GM19351 (cell line): ENCODE data around the gene TMPRSS9.
"Not testable (repeated sequence)": the region's sequence is repeated elsewhere in the genome, so short reads cannot be mapped to it uniquely, and the experiment has no call there.

ENCODE experiments used
- ATAC-seq: cut with Tn5 transposase; IDR thresholded peaks from one replicate; pipeline ENCODE4 v1.9.1; 2021; ENCODE audit warnings: mild to moderate bottlenecking, moderate library complexity; ENCODE audit not compliant: unreplicated experiment

Gene TMPRSS9

DNA sequence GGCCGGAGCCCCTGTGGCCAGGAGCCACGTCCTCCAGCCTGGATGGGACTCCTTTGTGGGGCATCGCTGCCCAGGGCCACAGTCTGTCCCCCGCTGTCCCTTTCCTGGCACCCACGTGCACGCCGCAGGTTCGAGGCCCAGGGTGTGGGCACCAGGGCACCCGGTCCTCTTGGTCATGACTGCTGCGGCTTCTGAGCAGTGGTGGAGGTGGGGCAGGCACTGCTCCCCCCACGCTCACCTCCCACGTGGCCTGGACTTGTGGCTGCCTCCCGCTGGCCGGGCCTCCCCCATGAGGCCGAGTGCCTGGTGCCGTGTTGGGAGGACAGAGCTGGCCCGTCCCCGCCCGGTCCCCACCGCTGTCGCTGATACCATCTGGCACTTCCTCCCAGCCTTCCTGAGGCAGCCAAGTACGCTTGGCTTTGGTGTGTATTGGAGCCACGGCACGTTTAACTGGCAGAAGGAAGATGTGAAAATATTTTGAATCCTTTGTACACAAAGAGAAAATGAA lies 18.8 kb upstream of the TMPRSS9 start:
- ATAC-seq: no peak

DNA sequence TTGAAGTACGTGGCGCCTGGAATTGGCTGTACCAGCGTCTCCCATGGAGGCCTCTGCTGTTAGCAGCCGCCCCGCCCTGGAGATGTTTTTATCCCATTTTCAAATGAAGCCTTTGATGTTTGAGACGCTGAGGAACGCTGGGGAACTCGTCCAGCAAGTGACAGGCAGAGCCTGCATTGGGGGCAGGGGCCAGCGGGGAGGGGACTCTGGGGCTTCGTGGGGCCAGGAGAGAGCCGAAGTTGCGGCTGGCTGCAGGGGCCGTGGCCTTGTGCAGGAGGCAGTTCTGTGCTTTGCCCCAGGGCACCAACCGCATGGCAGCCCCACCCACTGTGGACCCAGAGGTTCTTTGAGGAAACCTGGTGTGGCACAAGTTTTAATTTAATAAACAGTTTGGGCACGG lies 18.1 kb upstream of the TMPRSS9 start:
- ATAC-seq: no peak

DNA sequence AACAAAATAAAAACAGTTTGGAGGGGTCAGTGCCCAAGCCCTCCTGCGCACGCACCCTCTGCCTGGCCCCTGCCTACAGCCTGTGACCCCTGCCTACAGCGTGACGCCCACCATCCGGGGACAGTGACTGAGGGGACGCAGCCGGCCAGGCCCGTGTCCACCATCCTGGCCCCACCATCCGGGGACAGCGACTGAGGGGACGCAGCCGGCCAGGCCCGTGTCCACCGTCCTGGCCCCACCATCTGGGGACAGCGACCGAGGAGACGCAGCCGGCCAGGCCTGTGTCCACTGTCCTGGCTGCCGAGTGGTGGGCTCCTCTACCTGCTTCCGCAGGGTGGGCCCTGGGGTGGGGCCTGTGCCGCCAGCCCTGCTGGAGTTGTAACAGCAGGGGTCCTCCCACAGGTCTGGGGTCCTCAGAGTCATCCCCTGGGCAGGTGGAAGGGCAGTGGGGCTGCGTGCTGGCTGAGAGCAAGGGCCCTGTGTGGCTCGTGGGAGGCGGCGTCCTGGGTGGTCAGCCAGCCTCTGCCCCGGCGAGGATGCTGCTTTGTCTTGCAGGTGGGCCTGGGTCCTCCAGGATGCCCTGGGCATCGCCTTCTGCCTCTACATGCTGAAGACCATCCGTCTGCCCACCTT lies 17.3 kb upstream of the TMPRSS9 start:
- ATAC-seq: no peak

DNA sequence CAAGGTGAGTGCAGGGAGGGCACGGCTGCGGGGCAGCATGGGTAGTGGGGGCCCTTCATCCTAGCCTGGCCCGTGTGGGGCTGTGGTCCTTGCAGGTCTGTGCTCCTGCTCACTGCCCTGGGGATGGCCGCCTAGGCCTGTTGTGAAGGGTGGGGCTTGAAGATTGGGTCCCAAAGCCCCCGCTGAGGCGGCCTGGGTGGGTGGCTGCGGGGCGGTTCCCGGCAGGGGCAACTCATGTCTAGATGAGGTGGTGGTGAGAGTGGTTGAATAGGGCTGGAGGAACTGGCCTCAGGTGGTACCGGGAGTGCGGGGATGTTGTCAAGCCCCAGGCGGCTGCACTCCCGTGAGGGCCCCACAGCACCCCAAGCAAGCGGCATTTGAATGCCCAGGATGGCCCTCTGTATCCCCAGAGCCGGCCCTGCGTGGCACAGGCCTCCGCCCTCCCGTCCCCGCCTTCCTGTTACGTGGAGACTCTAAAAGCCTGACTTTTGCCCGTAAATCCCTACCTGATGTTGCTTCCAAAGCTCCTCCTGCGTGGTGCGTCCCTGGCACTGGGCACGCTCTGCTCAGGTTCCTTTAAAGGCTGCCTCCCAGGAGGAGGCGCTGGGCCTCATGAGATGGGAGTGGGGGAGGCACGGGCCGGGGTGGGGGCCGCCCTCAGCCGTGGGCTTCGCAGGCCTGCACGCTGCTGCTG lies 16.6 kb upstream of the TMPRSS9 start:
- no peak for ATAC-seq

DNA sequence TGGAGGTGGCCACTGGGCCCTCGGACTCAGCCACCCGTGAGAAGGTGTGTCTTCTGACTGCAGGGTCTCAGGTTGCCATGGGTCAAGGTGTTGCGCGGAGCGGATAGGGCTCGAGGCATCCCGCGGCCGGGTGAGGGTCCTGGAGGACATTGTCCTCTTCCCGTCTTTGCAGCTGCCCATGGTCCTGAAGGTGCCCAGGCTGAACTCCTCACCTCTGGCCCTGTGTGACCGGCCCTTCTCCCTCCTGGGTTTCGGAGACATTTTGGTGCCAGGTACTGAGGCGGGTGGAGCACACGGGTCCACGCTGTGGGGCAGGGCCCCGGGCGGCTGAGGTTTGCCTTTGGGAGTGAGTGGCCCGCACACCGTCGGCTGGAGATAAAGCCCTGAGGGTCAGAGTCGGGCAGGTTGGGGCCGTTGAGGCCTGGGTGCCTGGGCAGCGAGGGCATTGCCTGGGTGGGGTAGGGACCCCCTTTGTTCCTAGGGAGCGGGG lies 15.6 kb upstream of the TMPRSS9 start:
- ATAC-seq: no peak

DNA sequence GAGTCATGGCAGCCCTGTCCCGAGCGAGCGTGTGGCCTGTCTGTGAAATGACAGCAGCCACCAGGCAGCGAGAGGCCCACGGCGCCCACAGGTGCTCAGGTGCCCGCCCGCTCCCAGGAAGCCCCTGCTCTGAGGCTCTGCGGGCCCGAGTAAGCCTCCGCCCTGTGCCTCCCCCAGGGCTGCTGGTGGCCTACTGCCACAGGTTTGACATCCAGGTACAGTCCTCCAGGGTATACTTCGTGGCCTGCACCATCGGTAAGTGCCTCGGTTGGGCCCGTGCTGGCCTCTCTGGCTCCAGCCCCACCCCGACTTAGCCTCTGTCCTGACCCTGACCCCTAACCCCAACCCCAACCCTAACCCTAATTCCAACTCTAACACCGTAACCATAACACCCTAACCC lies 15.0 kb upstream of the TMPRSS9 start:
- ATAC-seq: no peak

DNA sequence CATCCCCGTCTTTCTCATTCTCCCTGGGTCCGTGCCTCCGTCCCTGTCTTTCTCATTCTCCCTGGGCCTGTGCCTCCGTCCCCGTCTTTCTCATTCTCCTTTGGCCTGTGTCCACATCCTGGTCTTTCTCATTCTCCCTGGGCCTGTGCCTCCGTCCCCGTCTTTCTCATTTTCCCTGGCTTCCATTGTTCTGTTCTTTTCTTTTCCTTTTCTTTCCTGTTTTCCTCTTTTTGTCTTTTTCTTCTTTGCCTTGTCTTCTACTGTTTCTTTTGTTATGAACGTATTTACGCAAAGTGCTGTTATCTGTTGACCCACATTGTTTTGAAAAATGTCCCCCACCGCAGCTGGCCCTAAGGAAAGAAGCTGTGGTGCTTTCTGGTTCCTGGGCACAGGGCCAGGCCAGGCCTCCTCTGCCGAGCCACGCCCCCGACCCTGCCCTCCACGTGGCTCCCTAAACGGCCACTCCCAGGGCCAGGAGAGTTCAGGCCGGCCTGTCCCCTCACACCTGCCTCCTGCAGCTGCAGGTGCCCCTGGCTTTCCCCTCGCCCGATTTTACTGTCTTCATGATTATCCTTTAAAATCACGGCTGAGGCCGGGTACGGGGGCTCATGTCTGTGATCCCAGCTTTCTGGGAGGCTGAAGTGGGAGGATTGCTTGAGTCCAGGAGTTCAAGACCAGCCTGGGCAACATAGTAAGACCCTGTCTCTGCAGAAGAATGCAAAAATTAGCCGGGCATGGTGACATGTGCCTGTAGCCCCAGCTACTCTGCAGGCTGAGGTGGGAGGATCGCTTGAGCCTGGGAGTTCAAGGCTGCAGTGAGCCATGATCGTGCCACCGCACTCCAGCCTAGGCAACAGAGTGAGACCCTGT lies 14.0 kb upstream of the TMPRSS9 start:
- ATAC-seq: no peak

DNA sequence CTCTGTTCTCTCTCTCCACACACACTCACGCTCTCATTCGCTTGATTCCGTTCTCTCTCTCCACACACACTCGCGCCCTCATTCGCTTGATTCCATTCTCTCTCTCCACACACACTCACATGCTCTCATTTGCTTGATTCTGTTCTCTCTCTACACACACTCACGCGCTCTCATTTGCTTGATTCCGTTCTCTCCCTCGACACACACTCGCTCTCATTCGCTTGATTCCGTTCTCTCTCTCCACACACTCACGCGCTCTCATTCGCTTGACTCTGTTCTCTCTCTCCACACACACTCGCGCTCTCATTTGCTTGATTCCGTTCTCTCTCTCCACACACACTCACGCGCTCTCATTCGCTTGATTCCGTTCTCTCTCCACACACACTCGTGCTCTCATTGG lies 10.2 kb upstream of the TMPRSS9 start:
- not testable (repeated sequence) for ATAC-seq

DNA sequence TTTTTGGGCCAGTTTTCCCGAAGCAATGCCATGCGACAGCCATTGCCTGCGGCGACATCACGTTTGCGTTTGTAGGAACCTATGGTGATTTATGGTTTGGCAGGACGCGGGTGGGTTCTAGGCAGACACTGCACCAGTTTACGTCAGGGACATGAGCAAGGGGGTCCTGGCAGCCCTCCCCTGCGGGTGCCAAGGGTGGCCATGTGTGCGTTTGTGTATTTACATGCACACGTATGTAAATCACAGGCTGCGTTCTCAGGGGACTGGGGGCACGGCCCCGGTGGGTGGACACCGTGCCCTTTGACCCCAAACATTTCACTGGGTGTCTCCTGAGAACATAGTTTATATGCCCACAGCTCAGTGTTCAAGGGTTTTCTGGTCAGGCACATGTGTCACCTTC lies 9.4 kb upstream of the TMPRSS9 start:
- ATAC-seq: no peak

DNA sequence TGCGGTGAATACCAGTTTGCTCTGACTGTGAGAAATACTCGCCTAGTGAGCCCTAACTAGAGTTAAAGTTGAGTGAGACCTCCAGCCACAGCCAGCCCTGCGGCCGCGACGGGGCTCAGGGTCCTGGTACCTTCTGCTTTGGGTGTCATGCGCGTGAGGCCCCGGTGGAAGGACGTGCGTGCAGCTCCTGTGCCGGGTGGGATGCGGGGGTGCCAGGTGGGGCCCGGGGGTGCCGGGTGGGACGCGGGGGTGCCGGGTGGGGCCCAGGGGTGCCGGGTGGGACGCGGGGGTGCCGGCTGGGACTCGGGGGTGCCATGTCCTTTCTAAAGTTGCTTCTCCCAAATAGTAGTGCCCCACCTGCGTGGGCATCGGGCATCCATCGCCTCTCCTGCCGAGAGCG lies 8.5 kb upstream of the TMPRSS9 start:
- no peak for ATAC-seq

DNA sequence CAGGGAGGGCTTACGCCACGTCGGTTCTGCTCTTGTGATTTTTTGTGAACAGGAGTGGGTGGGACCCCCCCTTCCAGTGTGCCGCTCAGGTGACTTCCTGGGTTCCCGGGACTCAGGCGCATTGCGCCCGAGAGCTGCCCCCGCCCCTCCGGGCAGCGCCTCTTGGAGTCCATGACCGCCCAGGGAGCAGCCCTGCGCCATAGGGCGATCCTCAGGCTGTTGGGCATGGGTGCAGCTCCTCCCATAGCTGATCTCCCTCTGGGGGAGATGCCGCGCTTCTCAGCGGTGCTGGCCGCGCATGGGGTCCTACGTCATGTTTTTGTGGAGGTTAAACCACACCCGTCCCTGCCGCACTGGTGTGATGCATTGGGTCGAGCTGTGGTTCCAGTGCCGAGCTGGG lies 7.9 kb upstream of the TMPRSS9 start:
- no peak for ATAC-seq

DNA sequence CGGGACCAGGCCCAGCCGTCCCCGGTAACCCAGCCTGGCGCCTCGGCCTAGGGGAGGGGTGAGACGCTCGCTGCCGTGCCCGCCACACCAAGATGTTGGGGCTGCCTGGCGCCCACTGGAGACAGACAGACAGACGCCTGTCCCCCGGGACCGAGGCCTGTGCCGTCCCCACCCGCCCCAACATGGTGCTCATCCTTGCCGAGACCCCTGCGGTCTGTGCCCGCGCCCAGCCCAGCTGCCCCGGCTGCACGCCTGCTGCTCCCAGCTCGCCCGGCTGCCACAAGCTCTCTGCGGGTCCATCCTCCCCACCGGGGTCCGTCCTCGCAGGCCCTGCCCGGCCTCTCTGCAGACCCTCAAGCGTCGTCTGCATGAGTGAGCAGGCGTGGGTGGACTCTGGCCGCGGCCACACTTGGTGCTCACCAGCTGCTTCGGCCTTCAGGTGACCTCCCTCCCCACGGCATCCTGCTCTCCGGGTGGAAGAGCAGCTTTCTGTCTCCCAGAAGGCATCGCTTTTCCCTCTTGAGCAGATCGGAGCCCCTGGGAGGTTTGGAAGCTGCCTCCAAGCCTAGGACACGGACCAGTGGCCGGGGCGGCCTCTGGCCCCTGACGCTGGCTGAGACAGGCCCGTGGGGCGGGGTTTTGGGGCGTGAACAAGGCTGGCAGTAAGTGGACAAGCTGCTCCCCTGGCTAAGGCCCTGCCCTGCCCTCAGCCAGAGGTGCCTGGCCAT lies 6.7 kb upstream of the TMPRSS9 start:
- no peak for ATAC-seq

DNA sequence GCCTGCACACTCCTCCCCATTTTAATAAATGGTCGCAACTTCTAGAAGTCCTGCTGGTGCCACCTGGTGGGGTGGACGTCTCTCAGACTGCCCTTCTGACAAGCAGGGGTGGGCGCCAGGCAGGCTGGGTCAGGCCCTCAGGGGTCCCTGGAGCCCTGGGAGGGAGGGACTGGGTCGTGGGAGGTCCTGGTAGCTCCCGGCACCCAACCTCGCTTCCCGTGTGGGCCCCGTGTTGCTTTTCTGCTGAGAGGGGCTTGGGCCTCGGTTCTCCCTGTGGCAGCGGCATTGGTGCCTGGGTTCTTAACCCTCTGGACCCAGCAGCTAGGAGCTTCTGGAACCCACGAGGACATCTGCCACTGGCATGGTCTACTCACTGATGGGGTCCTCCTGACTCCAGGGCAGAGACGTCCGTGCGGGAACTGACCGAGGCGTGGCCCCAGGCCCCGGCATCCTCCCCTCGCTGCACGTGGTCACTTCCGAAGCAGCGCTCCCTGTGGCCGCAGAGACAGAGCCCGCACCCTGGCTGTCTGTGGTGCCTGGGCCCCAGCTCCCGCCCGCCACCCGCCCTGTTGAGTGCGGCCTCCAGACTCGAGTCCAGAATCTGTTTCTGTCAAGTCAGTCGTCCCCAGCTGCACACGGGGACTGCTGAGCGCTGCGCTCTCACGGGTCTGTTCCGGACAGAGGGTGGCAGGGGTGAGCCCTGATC lies 6.0 kb upstream of the TMPRSS9 start:
- no peak for ATAC-seq

DNA sequence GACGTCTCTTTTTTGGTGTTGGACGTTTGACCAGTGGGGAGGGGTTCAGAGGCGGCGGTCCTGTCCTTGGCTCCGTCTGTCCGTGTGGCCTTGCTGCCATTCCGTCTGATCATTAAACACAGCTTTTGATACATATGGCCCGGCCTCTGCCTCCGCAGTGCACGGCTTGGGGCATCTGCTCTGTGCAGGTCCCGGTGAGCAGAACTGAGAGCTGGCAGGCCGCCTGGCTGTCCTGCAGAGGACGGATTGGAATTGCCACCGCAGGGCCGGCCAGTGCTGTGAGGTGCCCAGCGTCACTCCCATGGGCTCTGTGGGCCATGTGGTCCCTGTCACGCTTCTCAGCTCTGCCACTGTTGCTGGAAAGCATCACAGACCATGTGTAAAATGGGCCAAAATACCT lies 5.4 kb upstream of the TMPRSS9 start:
- no peak for ATAC-seq

DNA sequence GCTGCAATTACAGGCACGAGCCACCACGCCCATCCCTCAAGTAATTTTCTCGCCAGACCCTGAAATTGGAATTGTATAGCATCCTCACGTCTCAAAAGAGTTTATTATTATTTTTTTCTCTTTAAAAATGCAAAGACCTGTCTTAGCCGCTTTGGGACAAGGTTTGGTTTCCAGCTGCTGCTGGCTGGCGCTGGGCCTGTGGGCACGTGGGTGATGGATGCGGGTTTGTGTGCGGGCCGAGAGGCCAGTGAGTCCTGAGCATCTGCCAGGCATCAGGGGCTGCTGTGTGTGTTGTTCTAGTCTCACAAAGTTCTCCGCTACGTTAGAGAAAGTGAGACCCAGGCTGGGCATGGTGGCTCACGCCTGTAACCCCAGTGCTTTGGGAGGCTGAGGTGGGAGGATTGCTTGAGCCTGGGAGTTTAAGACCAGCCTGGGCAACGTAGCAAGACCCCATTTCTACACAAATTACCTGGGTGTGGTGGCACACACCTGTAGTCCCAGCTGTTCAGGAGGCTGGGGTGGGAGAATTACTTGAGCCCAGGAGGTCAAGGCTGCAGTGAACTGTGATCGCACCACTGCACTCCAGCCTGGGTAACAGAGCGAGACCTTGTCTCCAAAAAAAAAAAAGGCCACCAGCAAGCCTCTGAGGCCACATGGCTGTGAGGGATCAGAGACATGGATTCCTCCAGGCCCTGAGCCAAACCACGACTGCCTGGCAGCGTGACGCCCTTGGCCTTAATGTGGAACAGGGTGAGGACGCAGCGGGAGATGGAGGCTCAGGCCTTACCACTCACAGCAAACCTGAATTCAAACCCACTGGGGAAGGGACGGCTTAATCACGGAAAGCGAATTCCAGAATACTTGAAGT lies 4.7 kb upstream of the TMPRSS9 start:
- no peak for ATAC-seq

DNA sequence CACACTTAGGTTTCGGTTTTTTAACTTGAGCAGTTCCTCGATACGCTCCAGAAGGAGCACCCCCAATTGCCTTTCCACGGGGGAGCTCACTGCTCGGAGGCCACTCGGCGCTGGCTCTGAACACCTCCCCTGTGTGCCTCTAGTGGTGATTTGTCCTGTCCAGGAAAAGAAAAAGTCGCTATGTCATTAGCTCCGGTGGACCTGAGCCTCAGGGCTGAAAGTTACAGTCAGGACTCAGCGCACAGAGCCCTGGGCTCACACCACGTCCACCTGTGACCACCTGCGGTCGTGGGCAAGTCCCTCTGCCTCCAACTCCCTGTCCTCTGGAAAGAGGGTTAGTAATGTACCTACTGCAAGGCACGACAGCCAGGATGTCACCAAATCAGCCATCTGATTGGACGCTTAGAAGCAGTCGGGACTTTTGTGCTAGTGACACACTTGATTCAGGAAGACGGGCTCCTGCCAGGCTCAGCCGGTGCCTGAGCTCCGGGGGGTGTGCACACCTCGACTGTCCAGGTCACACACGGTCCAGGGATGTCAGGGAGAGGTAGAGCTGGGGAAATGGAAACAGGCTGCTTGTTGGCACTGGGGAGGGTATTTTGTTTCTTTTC lies 3.9 kb upstream of the TMPRSS9 start:
- no peak for ATAC-seq

DNA sequence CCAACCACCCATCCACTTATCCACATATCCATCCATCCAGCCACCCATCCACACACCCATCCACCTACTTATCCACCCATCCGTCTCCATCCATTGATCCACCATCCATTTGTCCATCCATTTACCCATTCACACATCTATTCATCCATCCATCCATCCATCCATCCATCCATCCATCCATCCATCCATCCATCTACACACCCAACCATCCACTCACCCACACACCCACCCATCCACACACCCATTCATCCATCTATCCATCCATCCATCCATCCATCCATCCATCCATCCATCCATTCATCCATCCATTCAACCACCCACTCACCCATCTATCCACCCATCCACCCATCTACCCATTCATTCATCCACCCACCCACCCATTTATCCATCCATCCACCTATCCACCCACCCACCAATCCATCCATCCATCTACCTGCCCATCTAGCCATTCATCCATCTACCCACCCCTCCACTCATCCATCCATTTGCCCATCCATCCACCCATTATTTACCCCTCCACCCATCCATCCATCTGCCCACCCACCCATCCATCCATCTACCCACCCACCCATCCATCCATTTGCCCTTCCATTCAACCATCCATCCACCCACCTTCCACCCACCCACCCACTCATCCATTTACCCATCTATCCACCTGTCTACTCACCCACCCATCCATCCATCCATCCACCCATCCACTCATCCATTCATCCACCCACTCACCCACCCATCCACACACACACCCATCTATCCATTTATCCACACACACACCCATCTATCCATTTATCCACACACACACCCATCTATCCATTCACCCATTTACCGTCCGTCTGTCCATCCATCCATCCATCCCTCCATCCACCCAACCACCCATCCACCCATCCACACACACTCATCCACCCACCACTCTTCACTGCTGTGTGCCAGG lies 2.5 kb upstream of the TMPRSS9 start:
- no peak for ATAC-seq
